WTC11 (cell line): ENCODE results near the gene TXNIP.

Source experiments
- ATF2 ChIP-seq: sonication (generic); formaldehyde crosslinking; IDR thresholded peaks from 2 replicates; pipeline ENCODE4 v1.8.1; 2022; ENCODE audit warnings: low read depth, missing genetic modification reagents, borderline replicate concordance
- ATF3 ChIP-seq: sonication (generic); formaldehyde crosslinking; conservative IDR thresholded peaks from 2 replicates; pipeline ENCODE4 v1.8.1; 2022; ENCODE audit warnings: mild to moderate bottlenecking, missing genetic modification reagents
- CTCF ChIP-seq: fragments of 200-600 bp; IDR thresholded peaks from 2 replicates; pipeline ENCODE4 v1.8.0; 2022; ENCODE audit warnings: antibody characterized with exemption
- E2F1 ChIP-seq: sonication (generic); formaldehyde crosslinking; IDR thresholded peaks from 2 replicates; pipeline ENCODE4 v1.8.0; 2022; ENCODE audit warnings: mild to moderate bottlenecking, missing genetic modification reagents
- ELF4 ChIP-seq: sonication (generic); formaldehyde crosslinking; IDR thresholded peaks from 2 replicates; pipeline ENCODE4 v1.8.1; 2022; ENCODE audit warnings: low read depth, mild to moderate bottlenecking, moderate library complexity, missing genetic modification reagents
- HMGXB4 ChIP-seq: sonication (generic); formaldehyde crosslinking; IDR thresholded peaks from 2 replicates; pipeline ENCODE4 v1.8.1; 2023; ENCODE audit warnings: mild to moderate bottlenecking, moderate library complexity, missing genetic modification reagents
- IRF1 ChIP-seq: sonication (generic); formaldehyde crosslinking; IDR thresholded peaks from 2 replicates; pipeline ENCODE4 v1.8.0; 2023; ENCODE audit warnings: missing genetic modification reagents
- TEAD4 ChIP-seq: sonication (generic); formaldehyde crosslinking; IDR thresholded peaks from 2 replicates; pipeline ENCODE4 v1.8.0; 2022; ENCODE audit warnings: mild to moderate bottlenecking, missing genetic modification reagents
- ZBTB21 ChIP-seq: sonication (generic); formaldehyde crosslinking; IDR thresholded peaks from 2 replicates; pipeline ENCODE4 v1.8.1; 2023; ENCODE audit warnings: mild to moderate bottlenecking, missing genetic modification reagents, borderline replicate concordance
- ZNF121 ChIP-seq: sonication (generic); formaldehyde crosslinking; IDR thresholded peaks from 2 replicates; pipeline ENCODE4 v1.8.0; 2023; ENCODE audit warnings: missing genetic modification reagents
- ZNF263 ChIP-seq: sonication (generic); formaldehyde crosslinking; IDR thresholded peaks from 2 replicates; pipeline ENCODE4 v1.8.1; 2022; ENCODE audit warnings: low read depth, mild to moderate bottlenecking, moderate library complexity, missing genetic modification reagents
- ZNF423 ChIP-seq: fragments of 250-450 bp; sonication (Bioruptor Pico); IDR thresholded peaks from 2 replicates; pipeline ENCODE4 v2.1.2; 2022; ENCODE audit warnings: mild to moderate bottlenecking, moderate library complexity
- ZNF425 ChIP-seq: fragments of 250-450 bp; sonication (Bioruptor Pico); conservative IDR thresholded peaks from 2 replicates; pipeline ENCODE4 v1.9.0; 2021; ENCODE audit warnings: mild to moderate bottlenecking

- no peak for TF ChIP-seq CTCF
- no peak for TF ChIP-seq ELF4
- TF ChIP-seq TEAD4 = no peak
- no peak for TF ChIP-seq IRF1 (CRISPR knock-in tag)
- no peak for TF ChIP-seq ZNF423 (CRISPR knock-in tag)
- TF ChIP-seq E2F1 (CRISPR knock-in tag) = no peak
- TF ChIP-seq ATF2 (CRISPR knock-in tag) = no peak
- TF ChIP-seq ZNF121 (CRISPR knock-in tag) = no peak
- no peak for TF ChIP-seq ZNF263 (CRISPR knock-in tag)
- TF ChIP-seq ZNF425 = no peak
- TF ChIP-seq ATF3 (CRISPR knock-in tag) = no peak
- no peak for TF ChIP-seq ZBTB21 (CRISPR knock-in tag)
- no peak for TF ChIP-seq HMGXB4 (CRISPR knock-in tag)
Observed at GRCh38 chr1:146031476-146031875, 35.1 kb upstream of the TXNIP start.
